H1 (cell line): ENCODE measurements around the gene INPP4A. TPM values are rescaled to one million over a fixed set of nuclear protein-coding genes. Genes with fewer than 3 reads are reported as not detected.

ENCODE experiments used
- CTCF ChIA-PET: fragments of 300-600 bp; sonication (Branson Sonifier 250); formaldehyde crosslinking; loops from one replicate; lab custom pipeline; 2021; ENCODE audit not compliant: partially characterized antibody; lab: Charles Lee
- POLR2A ChIA-PET: fragments of 300-600 bp; sonication (Branson Sonifier 250); formaldehyde crosslinking; loops from one replicate; lab custom pipeline; 2021; ENCODE audit warnings: inconsistent platforms; ENCODE audit not compliant: partially characterized antibody; lab: Charles Lee
- DNase-seq, 2 experiments: peaks; one replicate each; pipeline versions ENCODE4 v3.0.0 to v3.0.0-alpha.2; 2010 to 2022; ENCODE audit warnings: low spot score in 2 of 2, low read depth in 1 of 2, mixed read lengths in 1 of 2
- FAIRE-seq: peaks from 2 replicates; lab custom pipeline; 2011; peaks lifted over from hg19 to GRCh38; lab: Jason Lieb, UNC
- H2AFZ ChIP-seq: 2 replicates; pipeline ENCODE4 v1.8.1; 2012; ENCODE audit warnings: low read length, inconsistent platforms
- H2AK5ac ChIP-seq: 2 replicates; pipeline ENCODE4 v1.6.1; 2013; ENCODE audit warnings: low read depth, low read length
- H2BK120ac ChIP-seq: replicated peaks from 2 replicates; pipeline ENCODE3; 2013; ENCODE audit warnings: low read depth, low read length, inconsistent platforms
- H2BK12ac ChIP-seq: 2 replicates; pipeline ENCODE4 v1.6.1; 2013; ENCODE audit warnings: low read depth, low read length
- H2BK15ac ChIP-seq: 2 replicates; pipeline ENCODE4 v1.6.1; 2013; ENCODE audit warnings: low read length
- H2BK20ac ChIP-seq: 2 replicates; pipeline ENCODE4 v1.6.1; 2013; ENCODE audit warnings: low read length
- H2BK5ac ChIP-seq: 2 replicates; pipeline ENCODE4 v1.6.1; 2013; ENCODE audit warnings: low read depth, low read length
- H3K14ac ChIP-seq: 2 replicates; pipeline ENCODE4 v1.6.1; 2013; ENCODE audit warnings: inconsistent platforms; ENCODE audit not compliant: insufficient read length
- H3K18ac ChIP-seq: 2 replicates; pipeline ENCODE4 v1.6.1; 2013; ENCODE audit warnings: low read length; ENCODE audit errors: extremely low read depth
- H3K23ac ChIP-seq: 2 replicates; pipeline ENCODE4 v1.6.1; 2013; ENCODE audit warnings: inconsistent platforms; ENCODE audit not compliant: insufficient read length
- H3K23me2 ChIP-seq: 2 replicates; pipeline ENCODE4 v1.6.1; 2013; ENCODE audit warnings: low read depth, low read length
- H3K27ac ChIP-seq: 2 replicates; pipeline ENCODE4 v1.6.1; 2011; ENCODE audit warnings: low read depth, low read length, inconsistent platforms
- H3K27me3 ChIP-seq, 4 experiments: replicated peaks in 1 of 4; 1 replicate in 1 of 4; 2 replicates in 3 of 4; pipeline versions ENCODE4 v1.6.1 to v1.8.1; 2011 to 2013; ENCODE audit warnings: low read length in 3 of 4, mild to moderate bottlenecking in 3 of 4, inconsistent platforms in 2 of 4, mixed read lengths in 2 of 4, moderate library complexity in 1 of 4; ENCODE audit not compliant: control insufficient read depth in 3 of 4, insufficient read depth in 3 of 4; ENCODE audit errors: extremely low read depth in 1 of 4
- H3K36me3 ChIP-seq, 4 experiments: 2 replicates each; pipeline versions ENCODE4 v1.6.1 to v1.8.1; 2011 to 2013; ENCODE audit warnings: mild to moderate bottlenecking in 4 of 4, low read length in 3 of 4, moderate library complexity in 2 of 4, control low read depth in 1 of 4, inconsistent platforms in 1 of 4; ENCODE audit not compliant: insufficient read depth in 4 of 4, control insufficient read depth in 2 of 4
- H3K4ac ChIP-seq: replicated peaks from 2 replicates; pipeline ENCODE3; 2013; ENCODE audit warnings: low read length, low read depth, mixed read lengths, inconsistent platforms; ENCODE audit not compliant: insufficient read length
- H3K4me1 ChIP-seq, 4 experiments: replicated peaks in 1 of 4; 1 replicate in 1 of 4; 2 replicates in 3 of 4; pipeline versions ENCODE4 v1.6.1 to v1.8.1; 2011 to 2013; ENCODE audit warnings: low read length in 3 of 4, inconsistent platforms in 2 of 4, mixed read lengths in 1 of 4; ENCODE audit not compliant: insufficient read depth in 4 of 4, control insufficient read depth in 3 of 4
- H3K4me2 ChIP-seq, 2 experiments: 2 replicates each; pipeline versions ENCODE4 v1.6.1 to v1.8.1; 2011 to 2013; ENCODE audit warnings: low read depth in 2 of 2, low read length in 2 of 2, control low read depth in 1 of 2, inconsistent platforms in 1 of 2, mild to moderate bottlenecking in 1 of 2; ENCODE audit not compliant: insufficient read depth in 1 of 2
- H3K4me3 ChIP-seq, 4 experiments: fragments of 200-600, 300-600 bp in 1 of 4; sonication (generic), shearing (Covaris generic), sonication (Bioruptor Twin) in 1 of 4; 2 replicates each; pipeline versions ENCODE4 v1.5.1 to v1.8.1; 2011 to 2016; ENCODE audit warnings: low read length in 4 of 4, low read depth in 3 of 4, control low read depth in 2 of 4, inconsistent platforms in 2 of 4, mild to moderate bottlenecking in 2 of 4, mixed read lengths in 1 of 4, moderate library complexity in 1 of 4; ENCODE audit not compliant: insufficient read depth in 2 of 4; ENCODE audit errors: extremely low read depth in 1 of 4
- H3K56ac ChIP-seq: replicated peaks from 2 replicates; pipeline ENCODE3; 2013; ENCODE audit warnings: low read depth, mild to moderate bottlenecking, mixed read lengths, low read length, inconsistent platforms; ENCODE audit not compliant: insufficient read length
- H3K79me1 ChIP-seq: 2 replicates; pipeline ENCODE4 v1.6.1; 2013; ENCODE audit warnings: low read depth, low read length, control low read depth
- H3K79me2 ChIP-seq, 2 experiments: 2 replicates each; pipeline versions ENCODE4 v1.6.1 to v1.8.1; 2012 to 2013; ENCODE audit warnings: low read length in 2 of 2, mild to moderate bottlenecking in 2 of 2, inconsistent platforms in 1 of 2; ENCODE audit not compliant: insufficient read depth in 2 of 2, control insufficient read depth in 1 of 2
- H3K9ac ChIP-seq, 4 experiments: replicated peaks in 1 of 4; 1 replicate in 1 of 4; 2 replicates in 3 of 4; pipeline versions ENCODE4 v1.6.1 to v1.8.1; 2011 to 2013; ENCODE audit warnings: low read depth in 3 of 4, low read length in 3 of 4, control low read depth in 2 of 4, mild to moderate bottlenecking in 2 of 4, moderate library complexity in 2 of 4, inconsistent platforms in 1 of 4; ENCODE audit errors: extremely low read depth in 1 of 4
- H3K9me3 ChIP-seq, 2 experiments: 2 replicates each; pipeline versions ENCODE4 v1.6.1 to v1.8.1; 2012 to 2013; ENCODE audit warnings: mild to moderate bottlenecking in 2 of 2, moderate library complexity in 2 of 2, control low read depth in 1 of 2, inconsistent platforms in 1 of 2, low read depth in 1 of 2, low read length in 1 of 2, mixed read lengths in 1 of 2; ENCODE audit not compliant: insufficient read depth in 2 of 2
- H4K20me1 ChIP-seq, 2 experiments: replicated peaks in 1 of 2; 2 replicates each; pipeline versions ENCODE3 to v1.8.1; 2011 to 2013; ENCODE audit warnings: inconsistent platforms in 2 of 2, low read length in 2 of 2, mild to moderate bottlenecking in 1 of 2; ENCODE audit not compliant: insufficient read depth in 2 of 2, control insufficient read depth in 1 of 2
- H4K5ac ChIP-seq: 2 replicates; pipeline ENCODE4 v1.6.1; 2013; ENCODE audit warnings: low read length, low read depth, mixed read lengths, inconsistent platforms; ENCODE audit not compliant: insufficient read length
- H4K8ac ChIP-seq: 2 replicates; pipeline ENCODE4 v1.8.0; 2013; ENCODE audit warnings: mild to moderate bottlenecking, moderate library complexity, low read length, inconsistent platforms; ENCODE audit not compliant: insufficient read depth; ENCODE audit errors: extremely low read depth
- H4K91ac ChIP-seq: replicated peaks from 2 replicates; pipeline ENCODE3; 2013; ENCODE audit warnings: low read length, mixed read lengths, inconsistent platforms; ENCODE audit not compliant: insufficient read length
- ATF3 ChIP-seq: IDR thresholded peaks from 2 replicates; pipeline ENCODE4 v1.6.1; 2011; ENCODE audit warnings: low read depth, mild to moderate bottlenecking, low read length; ENCODE audit not compliant: insufficient read depth
- CTCF ChIP-seq, 3 experiments: IDR thresholded peaks; 1 replicate in 2 of 3; 2 replicates in 1 of 3; pipeline versions ENCODE4 v1.5.1 to v1.6.1; 2011; ENCODE audit warnings: low read length in 3 of 3, mild to moderate bottlenecking in 3 of 3, inconsistent platforms in 2 of 3, low read depth in 1 of 3, moderate library complexity in 1 of 3; ENCODE audit not compliant: insufficient read depth in 1 of 3; ENCODE audit errors: control extremely low read depth in 1 of 3
- RAD21 ChIP-seq, 2 experiments: IDR thresholded peaks in 1 of 2; conservative IDR thresholded peaks in 1 of 2; 2 replicates each; pipeline ENCODE4 v1.6.1; 2011; ENCODE audit warnings: low read depth in 2 of 2, low read length in 2 of 2, improper control_type of control experiment in 1 of 2, inconsistent platforms in 1 of 2, mild to moderate bottlenecking in 1 of 2, moderate library complexity in 1 of 2
- WGBS, 2 experiments: shearing (Covaris generic) in 1 of 2; methylation state at CpG; one replicate each; pipeline versions ENCODE4 v1.1.6 to v1.1.7; 2013 to 2015; ENCODE audit warnings: low lambda C conversion rate in 2 of 2, mixed read lengths in 2 of 2, inconsistent platforms in 1 of 2, low coverage in 1 of 2, missing lambda C conversion rate in 1 of 2; ENCODE audit not compliant: insufficient replicate concordance in 2 of 2, insufficient coverage in 1 of 2, insufficient read length in 1 of 2; ENCODE audit errors: extremely low coverage in 1 of 2, missing lambda C conversion rate in 1 of 2; 5-methylcytosine and 5-hydroxymethylcytosine counted together
- polyA plus RNA-seq, 7 experiments: library from polyadenylated mRNA; depleted of rRNA in 3 of 7; stranded (reverse) in 5 of 7; unstranded in 2 of 7; fragments of >200 nt in 5 of 7; fragments of 200-250 nt in 2 of 7; gene quantifications; 1 replicate in 5 of 7; 2 replicates in 1 of 7; 4 replicates in 1 of 7; pipeline versions ENCODE4 v1.2.1 to v1.2.3, GENCODE V29; 2011 to 2013; ENCODE audit warnings: missing spikeins in 2 of 7, mixed read lengths in 2 of 7
- total RNA-seq: library from RNA; stranded (reverse); fragmentation: NEBNext Ultra II Directional; extraction: Animal tissue kit (Norgen Biotek cat#: 25700); gene quantifications from 2 replicates; pipeline ENCODE4 v1.2.1, GENCODE V29; 2021

INPP4A gene
- total and polyA plus RNA-seq, 2 of the 8 experiments (the other 6 are each of a cell fraction or from before 2014, with no cell fraction given): 25.6 to 34.3 TPM

- Histone ChIP-seq H3K4me2 (no peak overlapping the region), H4K8ac (no peak overlapping the region), H4K20me1 (peaks cover 2 to 4% of the 10 kb centered on the region in 2 experiments), H3K14ac (no peak overlapping the region)
- TF ChIP-seq CTCF (IDR thresholded peaks at IDR 0.05; ENCODE audit: control extremely low read depth in 1 of 3, insufficient read depth in 1 of 3, low read depth in 1 of 3, low read length in 3 of 3) (peak; percentile 67 to 98 (median 68)), ATF3 (no peak), RAD21 (IDR thresholded peaks at IDR 0.05 in 1 of 2, conservative IDR thresholded peaks at IDR 0.05 in 1 of 2; ENCODE audit: low read depth in 2 of 2, low read length in 2 of 2) (peak; percentile 65 to 74)
- TF ChIP-seq, all 59 proteins: peak for 2
- CTCF ChIA-PET: interaction anchor here (0.8 to 3.1 kb wide), 12 partner anchors 9 to 764 kb away, joined by 3 to 7 read pairs (median 3); no protein-coding TSS in a partner anchor
- no peak overlapping the region for H2BK120ac ChIP-seq
- no peak overlapping the region for H2AK5ac ChIP-seq
- no peak for FAIRE-seq
- no peak overlapping the region for H3K23ac ChIP-seq
- no peak overlapping the region for H2BK20ac ChIP-seq
- no peak overlapping the region for H4K5ac ChIP-seq
- no peak overlapping the region for H4K91ac ChIP-seq
- H3K56ac ChIP-seq: no peak overlapping the region
- no peaks in the 10 kb centered on the region for H3K23me2 ChIP-seq
- H3K4me3 ChIP-seq: no peak overlapping the region
- H2BK5ac ChIP-seq: no peak overlapping the region
- peaks cover 7% of the 10 kb centered on the region; the same call in 1 of the 2 replicates for H3K79me1 ChIP-seq
- H2BK15ac ChIP-seq: no peak overlapping the region
- DNase-seq: no peak
- peaks cover 0 to 32% of the 10 kb centered on the region in 2 experiments; a peak in 2 of 4 replicates for H3K79me2 ChIP-seq
- H3K27me3 ChIP-seq: no peaks in the 10 kb centered on the region
- H3K9ac ChIP-seq: no peak overlapping the region
- H3K9me3 ChIP-seq: no peaks in the 10 kb centered on the region
- no peak overlapping the region for H3K18ac ChIP-seq
- no peak overlapping the region for H2AFZ ChIP-seq
- WGBS, 2 experiments: 89% methylated on average over 4 of the region's 4 CpGs; no CpG with 5 or more reads in 1 of the 2 experiments
- no peak overlapping the region for H3K4ac ChIP-seq
- H2BK12ac ChIP-seq: no peak overlapping the region
- POLR2A ChIA-PET: no interaction called here
- H3K36me3 ChIP-seq: peaks cover 0 to 3% (median 1%) of the 10 kb centered on the region in 4 experiments; a peak in 4 of 8 replicates
- H3K27ac ChIP-seq: no peak overlapping the region
- peaks cover 0 to 3% (median 0%) of the 10 kb centered on the region in 4 experiments; a peak in 3 of 7 replicates for H3K4me1 ChIP-seq
Measured at GRCh38 chr2:98518101-98518500, 73.4 kb downstream of the INPP4A start.
